NB4 (cell line): ENCODE results near the gene FNDC8.
"Not testable (repeated sequence)": the region's sequence is repeated elsewhere in the genome, so short reads cannot be mapped to it uniquely, and the experiment has no call there.

Experiments
- DNase-seq: peaks from one replicate; pipeline ENCODE4 v3.0.0; 2010; ENCODE audit warnings: low read depth
- H3K4me3 ChIP-seq: one replicate; pipeline ENCODE4 v1.5.1; 2011; ENCODE audit warnings: mild to moderate bottlenecking, low read depth, low read length, moderate library complexity
- MYC ChIP-seq: IDR thresholded peaks from 2 replicates; pipeline ENCODE4 v1.6.1; 2011; ENCODE audit warnings: low read depth, low read length
- POLR2A ChIP-seq: IDR thresholded peaks from 2 replicates; pipeline ENCODE4 v1.6.1; 2011; ENCODE audit warnings: mild to moderate bottlenecking; ENCODE audit not compliant: insufficient read length; ENCODE audit errors: extremely low read depth
- TF ChIP-seq, protein P1 (sequence below): IDR thresholded peaks from one replicate; pipeline ENCODE4 v1.5.1; 2012; ENCODE audit warnings: low read depth, low read length
- TF ChIP-seq, protein P2 (sequence below): IDR thresholded peaks from 2 replicates; pipeline ENCODE4 v1.6.1; 2011; ENCODE audit warnings: low read depth, low read length

FNDC8 gene

DNA sequence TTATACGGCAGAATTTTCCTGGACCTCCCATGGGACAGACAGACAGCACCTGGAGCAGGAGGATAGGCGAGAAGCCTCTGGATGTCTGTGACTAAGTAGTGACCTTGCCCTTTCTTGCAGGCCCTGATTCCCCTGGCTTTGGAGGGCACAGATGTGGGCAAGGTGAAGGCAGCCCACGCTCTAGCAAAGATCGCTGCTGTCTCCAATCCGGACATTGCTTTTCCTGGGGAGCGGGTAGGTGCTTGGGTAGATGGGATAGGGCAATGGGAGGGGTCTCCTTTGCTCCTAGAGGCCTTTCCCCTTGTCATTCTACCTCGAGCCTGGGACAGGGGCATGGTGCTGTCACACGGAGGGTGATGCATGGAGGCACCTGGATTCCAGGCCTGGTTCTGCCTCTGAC lies 55.5 kb downstream of the FNDC8 start:
- TF ChIP-seq, protein P1, sequence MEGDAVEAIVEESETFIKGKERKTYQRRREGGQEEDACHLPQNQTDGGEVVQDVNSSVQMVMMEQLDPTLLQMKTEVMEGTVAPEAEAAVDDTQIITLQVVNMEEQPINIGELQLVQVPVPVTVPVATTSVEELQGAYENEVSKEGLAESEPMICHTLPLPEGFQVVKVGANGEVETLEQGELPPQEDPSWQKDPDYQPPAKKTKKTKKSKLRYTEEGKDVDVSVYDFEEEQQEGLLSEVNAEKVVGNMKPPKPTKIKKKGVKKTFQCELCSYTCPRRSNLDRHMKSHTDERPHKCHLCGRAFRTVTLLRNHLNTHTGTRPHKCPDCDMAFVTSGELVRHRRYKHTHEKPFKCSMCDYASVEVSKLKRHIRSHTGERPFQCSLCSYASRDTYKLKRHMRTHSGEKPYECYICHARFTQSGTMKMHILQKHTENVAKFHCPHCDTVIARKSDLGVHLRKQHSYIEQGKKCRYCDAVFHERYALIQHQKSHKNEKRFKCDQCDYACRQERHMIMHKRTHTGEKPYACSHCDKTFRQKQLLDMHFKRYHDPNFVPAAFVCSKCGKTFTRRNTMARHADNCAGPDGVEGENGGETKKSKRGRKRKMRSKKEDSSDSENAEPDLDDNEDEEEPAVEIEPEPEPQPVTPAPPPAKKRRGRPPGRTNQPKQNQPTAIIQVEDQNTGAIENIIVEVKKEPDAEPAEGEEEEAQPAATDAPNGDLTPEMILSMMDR: no peak
- TF ChIP-seq MYC: no peak
- no peak for TF ChIP-seq POLR2A
- TF ChIP-seq, protein P2, sequence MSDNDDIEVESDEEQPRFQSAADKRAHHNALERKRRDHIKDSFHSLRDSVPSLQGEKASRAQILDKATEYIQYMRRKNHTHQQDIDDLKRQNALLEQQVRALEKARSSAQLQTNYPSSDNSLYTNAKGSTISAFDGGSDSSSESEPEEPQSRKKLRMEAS: no peak
- no peak for DNase-seq
- no peak overlapping the region for H3K4me3 ChIP-seq

DNA sequence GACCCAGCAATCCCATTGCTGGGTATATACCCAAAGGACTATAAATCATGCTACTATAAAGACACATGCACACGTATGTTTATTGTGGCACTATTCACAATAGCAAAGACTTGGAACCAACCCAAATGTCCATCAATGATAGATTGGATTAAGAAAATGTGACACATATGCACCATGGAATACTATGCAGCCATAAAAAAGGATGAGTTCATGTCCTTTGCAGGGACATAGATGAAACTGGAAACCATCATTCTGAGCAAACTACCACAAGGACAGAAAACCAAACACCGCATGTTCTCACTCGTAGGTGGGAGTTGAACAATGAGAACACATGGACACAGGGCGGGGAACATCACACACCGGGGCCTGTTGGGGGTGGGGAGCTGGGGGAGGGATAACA lies 58.0 kb downstream of the FNDC8 start:
- H3K4me3 ChIP-seq, DNase-seq: not testable (repeated sequence)
